ENCODE results near the gene CIDEC.
A peak's percentile ranks its signal among the peaks of the same experiment; 100 is the strongest.

CIDEC gene

GRCh38 chr3:9841015-9841414, 39.0 kb downstream of the CIDEC start:
- no peak for DNase-seq

GRCh38 chr3:9838856-9839255, 41.2 kb downstream of the CIDEC start:
- DNase-seq, result no peak

GRCh38 chr3:9837701-9838582, 42.1 kb downstream of the CIDEC start:
- no peak for DNase-seq

- no peak for DNase-seq
Measured at GRCh38 chr3:9834520-9835380, 45.3 kb downstream of the CIDEC start.

GRCh38 chr3:9833078-9833477, 47.0 kb downstream of the CIDEC start:
- DNase-seq, result no peak

GRCh38 chr3:9831253-9831652, 48.8 kb downstream of the CIDEC start:
- DNase-seq, result no peak

- DNase-seq, result no peak
Measured at GRCh38 chr3:9828801-9829755, 51.0 kb downstream of the CIDEC start.

- peak; percentile 32 for DNase-seq
Measured at GRCh38 chr3:9826815-9827573, 53.1 kb downstream of the CIDEC start.

GRCh38 chr3:9825451-9826040, 54.5 kb downstream of the CIDEC start:
- no peak for DNase-seq

- DNase-seq, result no peak
Measured at GRCh38 chr3:9820946-9821345, 59.1 kb downstream of the CIDEC start.

- DNase-seq, result no peak
Measured at GRCh38 chr3:9820543-9820942, 59.5 kb downstream of the CIDEC start.

- DNase-seq, result no peak
Measured at GRCh38 chr3:9818666-9819335, 61.3 kb downstream of the CIDEC start.

GRCh38 chr3:9817436-9817835, 62.6 kb downstream of the CIDEC start:
- no peak for DNase-seq

All from stimulated activated CD4-positive, alpha-beta T cell treated with anti-CD3 and anti-CD28 coated beads, Interleukin-15, amount 100 ng/mL, for 24 hours (primary cell).